Measurements from ENCODE around the gene ZIC4.

DNA sequence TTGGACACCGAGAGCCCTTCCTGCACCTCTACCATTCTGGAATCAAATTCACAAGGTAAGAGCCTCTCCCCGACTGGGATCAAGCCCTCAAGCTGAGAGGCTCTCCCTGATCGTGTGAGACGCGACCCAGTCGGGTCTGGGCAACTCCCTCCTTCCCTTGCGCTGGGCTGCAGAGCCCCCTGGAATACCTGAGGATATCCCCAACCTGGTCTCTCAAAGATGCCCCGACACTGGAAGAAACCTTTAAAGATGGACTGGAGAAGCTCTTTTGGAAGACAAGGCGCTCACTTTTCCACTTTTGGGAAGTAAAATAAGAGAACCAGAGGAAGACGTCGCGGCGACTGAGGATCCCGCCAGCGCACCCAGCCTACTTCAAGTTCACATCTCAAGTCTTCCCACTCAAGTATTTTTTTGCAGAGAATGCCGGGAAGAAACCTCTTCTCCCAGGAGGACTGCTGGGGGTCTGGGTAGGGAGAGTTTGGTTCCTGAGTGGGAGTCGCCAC, 33.8 kb downstream of the ZIC4 start:
- TF ChIP-seq, protein P1, sequence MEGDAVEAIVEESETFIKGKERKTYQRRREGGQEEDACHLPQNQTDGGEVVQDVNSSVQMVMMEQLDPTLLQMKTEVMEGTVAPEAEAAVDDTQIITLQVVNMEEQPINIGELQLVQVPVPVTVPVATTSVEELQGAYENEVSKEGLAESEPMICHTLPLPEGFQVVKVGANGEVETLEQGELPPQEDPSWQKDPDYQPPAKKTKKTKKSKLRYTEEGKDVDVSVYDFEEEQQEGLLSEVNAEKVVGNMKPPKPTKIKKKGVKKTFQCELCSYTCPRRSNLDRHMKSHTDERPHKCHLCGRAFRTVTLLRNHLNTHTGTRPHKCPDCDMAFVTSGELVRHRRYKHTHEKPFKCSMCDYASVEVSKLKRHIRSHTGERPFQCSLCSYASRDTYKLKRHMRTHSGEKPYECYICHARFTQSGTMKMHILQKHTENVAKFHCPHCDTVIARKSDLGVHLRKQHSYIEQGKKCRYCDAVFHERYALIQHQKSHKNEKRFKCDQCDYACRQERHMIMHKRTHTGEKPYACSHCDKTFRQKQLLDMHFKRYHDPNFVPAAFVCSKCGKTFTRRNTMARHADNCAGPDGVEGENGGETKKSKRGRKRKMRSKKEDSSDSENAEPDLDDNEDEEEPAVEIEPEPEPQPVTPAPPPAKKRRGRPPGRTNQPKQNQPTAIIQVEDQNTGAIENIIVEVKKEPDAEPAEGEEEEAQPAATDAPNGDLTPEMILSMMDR (IDR thresholded peaks at IDR 0.05): no peak
- no peak for TF ChIP-seq EP300 (IDR thresholded peaks at IDR 0.05)
- TF ChIP-seq POLR2A (IDR thresholded peaks at IDR 0.05): no peak

All from tibial nerve (tissue), 4 donors.